ENCODE measurements around the gene NPC2. TPM values are rescaled to one million over a fixed set of nuclear protein-coding genes. Genes with fewer than 3 reads are reported as not detected.

NPC2 gene
- total RNA-seq, 1 experiment from 2014 or later: 195 TPM

GRCh38 chr14:74522740-74523139, 29.6 kb upstream of the NPC2 start:
- H3K9ac ChIP-seq (ENCODE audit: low read length): no peak overlapping the region
- no peak for ATAC-seq

GRCh38 chr14:74521756-74522155, 28.7 kb upstream of the NPC2 start:
- intact Hi-C loops (cut with micrococcal nuclease): no loop called here
- no peak overlapping the region for H3K4me3 ChIP-seq (ENCODE audit: low read length)
- no peaks in the 10 kb centered on the region for H3F3A ChIP-seq (ENCODE audit: low read length, unreplicated experiment)
- no peaks in the 10 kb centered on the region for H3K36me3 ChIP-seq (ENCODE audit: low read depth, low read length)
- H3K27ac ChIP-seq (ENCODE audit: low read length): no peak overlapping the region
- no peak overlapping the region for H3K9ac ChIP-seq (ENCODE audit: low read length)
- ChIA-PET POLR2A (ENCODE audit: unreplicated experiment) (no interaction called here), CTCF (no interaction called here)
- no peaks in the 10 kb centered on the region for H3K9me3 ChIP-seq (ENCODE audit: low read length)
- DNase-seq (no peak), ATAC-seq (no peak)
- H3K27me3 ChIP-seq (ENCODE audit: low read length): no peaks in the 10 kb centered on the region
- H3K79me2 ChIP-seq (ENCODE audit: low read length): no peaks in the 10 kb centered on the region
- H2AFZ ChIP-seq (ENCODE audit: low read length): no peak overlapping the region
- no peaks in the 10 kb centered on the region for H3K4me1 ChIP-seq (ENCODE audit: insufficient read depth, low read length)
- BruUV-seq (replicated peaks): no TSS peak
- H3K9me2 ChIP-seq (replicated peaks; ENCODE audit: low read length): no peaks in the 10 kb centered on the region
- H3K4me2 ChIP-seq (ENCODE audit: low read length): no peak overlapping the region
- TF ChIP-seq EZH2phosphoT487 (IDR thresholded peaks at IDR 0.05; ENCODE audit: borderline replicate concordance, low read length) (no peak), CTCF (conservative IDR thresholded peaks at IDR 0.05; ENCODE audit: low read depth, low read length) (no peak), EZH2 (IDR thresholded peaks at IDR 0.05; ENCODE audit: low read length, unreplicated experiment) (no peak)
- H4K20me1 ChIP-seq (ENCODE audit: low read length): no peaks in the 10 kb centered on the region

More at GRCh38 chr14:74522740-74523139, 29.6 kb upstream of the NPC2 start:
- no peaks in the 10 kb centered on the region for H3K27me3 ChIP-seq (ENCODE audit: low read length)
- H4K20me1 ChIP-seq (ENCODE audit: low read length): no peaks in the 10 kb centered on the region
- no peak overlapping the region for H2AFZ ChIP-seq (ENCODE audit: low read length)
- H3K9me3 ChIP-seq (ENCODE audit: low read length): no peaks in the 10 kb centered on the region
- no peak for TF ChIP-seq EZH2phosphoT487 (IDR thresholded peaks at IDR 0.05; ENCODE audit: borderline replicate concordance, low read length)
- no peaks in the 10 kb centered on the region for H3K9me2 ChIP-seq (replicated peaks; ENCODE audit: low read length)
- no peaks in the 10 kb centered on the region for H3K79me2 ChIP-seq (ENCODE audit: low read length)
- POLR2A ChIA-PET (ENCODE audit: unreplicated experiment): no interaction called here
- BruUV-seq (replicated peaks): no TSS peak
- no peak overlapping the region for H3K4me2 ChIP-seq (ENCODE audit: low read length)
- DNase-seq: no peak
- no peaks in the 10 kb centered on the region for H3K36me3 ChIP-seq (ENCODE audit: low read depth, low read length)
- H3K4me1 ChIP-seq (ENCODE audit: insufficient read depth, low read length): no peaks in the 10 kb centered on the region
- H3K27ac ChIP-seq (ENCODE audit: low read length): no peak overlapping the region
- no peaks in the 10 kb centered on the region for H3F3A ChIP-seq (ENCODE audit: low read length, unreplicated experiment)
- intact Hi-C loops (cut with micrococcal nuclease): no loop called here
- CTCF ChIA-PET: no interaction called here
- H3K4me3 ChIP-seq (ENCODE audit: low read length): no peak overlapping the region

- no peaks in the 10 kb centered on the region for H4K20me1 ChIP-seq (ENCODE audit: low read length)
- intact Hi-C loops (cut with micrococcal nuclease): no loop called here
- H3K4me1 ChIP-seq (ENCODE audit: insufficient read depth, low read length): no peaks in the 10 kb centered on the region
- ChIA-PET POLR2A (ENCODE audit: unreplicated experiment) (no interaction called here), CTCF (no interaction called here)
- H3K9ac ChIP-seq (ENCODE audit: low read length): no peak overlapping the region
- no peak for DNase-seq
- no peaks in the 10 kb centered on the region for H3K27me3 ChIP-seq (ENCODE audit: low read length)
- no peak overlapping the region for H3K4me2 ChIP-seq (ENCODE audit: low read length)
- H3K4me3 ChIP-seq (ENCODE audit: low read length): no peak overlapping the region
- ATAC-seq: no peak
- no peaks in the 10 kb centered on the region for H3K79me2 ChIP-seq (ENCODE audit: low read length)
- no peak overlapping the region for H2AFZ ChIP-seq (ENCODE audit: low read length)
- no peaks in the 10 kb centered on the region for H3K9me2 ChIP-seq (replicated peaks; ENCODE audit: low read length)
- no peaks in the 10 kb centered on the region for H3K9me3 ChIP-seq (ENCODE audit: low read length)
- H3K36me3 ChIP-seq (ENCODE audit: low read depth, low read length): no peaks in the 10 kb centered on the region
- no TSS peak for BruUV-seq (replicated peaks)
- no peak overlapping the region for H3K27ac ChIP-seq (ENCODE audit: low read length)
- no peak for TF ChIP-seq EZH2 (IDR thresholded peaks at IDR 0.05; ENCODE audit: low read length, unreplicated experiment)
- TF ChIP-seq CTCF (conservative IDR thresholded peaks at IDR 0.05; ENCODE audit: low read depth, low read length): no peak
- no peak for TF ChIP-seq EZH2phosphoT487 (IDR thresholded peaks at IDR 0.05; ENCODE audit: borderline replicate concordance, low read length)
- no peaks in the 10 kb centered on the region for H3F3A ChIP-seq (ENCODE audit: low read length, unreplicated experiment)
These were observed 26.4 kb upstream of the NPC2 start for GRCh38 chr14:74519316-74520074.
